ENCODE measurements around the gene SZRD1. TPM values are rescaled to one million over a fixed set of nuclear protein-coding genes. Genes with fewer than 3 reads are reported as not detected.
A peak's percentile ranks its signal among the peaks of the same experiment; 100 is the strongest.

Gene SZRD1
- total and polyA plus RNA-seq, 8 donors = 15.8 to 86.6 (median 48.7) TPM

- peaks cover 33 to 87% (median 60%) of the 10 kb centered on the region in 4 donors for H3K4me1 ChIP-seq
- H3K9me3 ChIP-seq = no peaks in the 10 kb centered on the region
- H3K27me3 ChIP-seq = no peaks in the 10 kb centered on the region
- DNase-seq = peak in 1 of 2 donors; percentile 53
- 1 to 3% (median 2%) methylated on average over 24 of the region's 24 CpGs for WGBS, 5 donors
- no peak for TF ChIP-seq EP300 (IDR thresholded peaks at IDR 0.05)
- TF ChIP-seq POLR2AphosphoS5 (IDR thresholded peaks at IDR 0.05) = no peak
- TF ChIP-seq CTCF (IDR thresholded peaks at IDR 0.05) = no peak
- TF ChIP-seq POLR2A (IDR thresholded peaks at IDR 0.05) = no peak
- peak overlapping the region; percentile 66 to 78 (median 70) for H3K4me3 ChIP-seq
- H3K27ac ChIP-seq = peak overlapping the region; percentile 97 to 98 (median 98)
- H3K36me3 ChIP-seq = no peaks in the 10 kb centered on the region
- intact Hi-C loops (cut with DNase I; ENCODE audit: low total_unique reads) = no loop called here
Observed at GRCh38 chr1:16367968-16368890, 1.2 kb downstream of the SZRD1 start.

- no peaks in the 10 kb centered on the region for H3K27me3 ChIP-seq
- no peak for DNase-seq
- H3K4me3 ChIP-seq = no peak overlapping the region
- peaks cover 45 to 87% (median 73%) of the 10 kb centered on the region in 4 donors for H3K4me1 ChIP-seq
- H3K36me3 ChIP-seq = peaks cover 0 to 11% (median 0%) of the 10 kb centered on the region in 4 donors
- H3K9me3 ChIP-seq = no peaks in the 10 kb centered on the region
- no peak for TF ChIP-seq POLR2AphosphoS5 (IDR thresholded peaks at IDR 0.05)
- no peak for TF ChIP-seq EP300 (IDR thresholded peaks at IDR 0.05)
- TF ChIP-seq CTCF (IDR thresholded peaks at IDR 0.05) = no peak
- TF ChIP-seq POLR2A (IDR thresholded peaks at IDR 0.05) = no peak
- H3K27ac ChIP-seq = no peak overlapping the region
- intact Hi-C loops (cut with DNase I; ENCODE audit: low total_unique reads) = no loop called here
- WGBS, 5 donors = 88 to 94% (median 92%) methylated on average over 4 of the region's 4 CpGs
Observed at GRCh38 chr1:16369821-16370220, 2.8 kb downstream of the SZRD1 start.

- Histone ChIP-seq H3K36me3 (peaks cover 0 to 11% (median 0%) of the 10 kb centered on the region in 4 donors), H3K4me3 (no peak overlapping the region), H3K27me3 (no peaks in the 10 kb centered on the region), H3K27ac (no peak overlapping the region), H3K9me3 (no peaks in the 10 kb centered on the region), H3K4me1 (peaks cover 63 to 88% (median 83%) of the 10 kb centered on the region in 4 donors)
- WGBS, 5 donors = 72 to 89% (median 80%) methylated on average over 5 of the region's 5 CpGs
- TF ChIP-seq EP300 (IDR thresholded peaks at IDR 0.05) (no peak), POLR2A (IDR thresholded peaks at IDR 0.05) (no peak), POLR2AphosphoS5 (IDR thresholded peaks at IDR 0.05) (no peak), CTCF (IDR thresholded peaks at IDR 0.05) (no peak)
- intact Hi-C loops (cut with DNase I; ENCODE audit: low total_unique reads) = no loop called here
- DNase-seq = no peak
Observed at GRCh38 chr1:16371725-16372124, 4.7 kb downstream of the SZRD1 start.

- TF ChIP-seq EP300 (IDR thresholded peaks at IDR 0.05) (no peak), POLR2AphosphoS5 (IDR thresholded peaks at IDR 0.05) (no peak), POLR2A (IDR thresholded peaks at IDR 0.05) (no peak), CTCF (IDR thresholded peaks at IDR 0.05) (no peak)
- DNase-seq = no peak
- intact Hi-C loops (cut with DNase I; ENCODE audit: low total_unique reads) = no loop called here
- 67 to 83% (median 77%) methylated on average over 3 of the region's 3 CpGs for WGBS, 5 donors
- Histone ChIP-seq H3K27ac (peak overlapping the region in 1 of 5 donors; percentile 14), H3K9me3 (no peaks in the 10 kb centered on the region), H3K27me3 (no peaks in the 10 kb centered on the region), H3K4me1 (peaks cover 69 to 98% (median 88%) of the 10 kb centered on the region in 4 donors), H3K36me3 (peaks cover 0 to 11% (median 0%) of the 10 kb centered on the region in 4 donors), H3K4me3 (no peak overlapping the region)
Observed at GRCh38 chr1:16372535-16373285, 5.7 kb downstream of the SZRD1 start.
